Measurements from ENCODE around the gene GPR158.

The GPR158 gene

GRCh38 chr10:25565570-25565969, 390.8 kb downstream of the GPR158 start:
- DNase-seq (ENCODE audit: low spot score) = no peak

- no peak for DNase-seq (ENCODE audit: low spot score)
Measured at GRCh38 chr10:25573316-25573715, 398.5 kb downstream of the GPR158 start.

GRCh38 chr10:25575343-25575742, 400.5 kb downstream of the GPR158 start:
- no peak for DNase-seq (ENCODE audit: low spot score)

GRCh38 chr10:25578061-25578460, 403.3 kb downstream of the GPR158 start:
- no peak for DNase-seq (ENCODE audit: low spot score)

GRCh38 chr10:25582961-25583360, 408.2 kb downstream of the GPR158 start:
- DNase-seq (ENCODE audit: low spot score) = no peak

GRCh38 chr10:25600651-25601050, 425.9 kb downstream of the GPR158 start:
- DNase-seq (ENCODE audit: low spot score) = no peak

GRCh38 chr10:25604591-25604990, 429.8 kb downstream of the GPR158 start:
- no peak for DNase-seq (ENCODE audit: low spot score)

- no peak for DNase-seq (ENCODE audit: low spot score)
Measured at GRCh38 chr10:25614652-25615051, 439.9 kb downstream of the GPR158 start.

GRCh38 chr10:25615926-25616325, 441.1 kb downstream of the GPR158 start:
- no peak for DNase-seq (ENCODE audit: low spot score)

GRCh38 chr10:25616903-25617592, 442.2 kb downstream of the GPR158 start:
- DNase-seq (ENCODE audit: low spot score) = no peak

GRCh38 chr10:25627606-25628005, 452.8 kb downstream of the GPR158 start:
- no peak for DNase-seq (ENCODE audit: low spot score)

GRCh38 chr10:25629333-25629732, 454.5 kb downstream of the GPR158 start:
- DNase-seq (ENCODE audit: low spot score) = no peak

- DNase-seq (ENCODE audit: low spot score) = no peak
Measured at GRCh38 chr10:25631471-25631870, 456.7 kb downstream of the GPR158 start.

GRCh38 chr10:25632802-25633201, 458.0 kb downstream of the GPR158 start:
- DNase-seq (ENCODE audit: low spot score) = no peak

GRCh38 chr10:25633542-25633941, 458.7 kb downstream of the GPR158 start:
- no peak for DNase-seq (ENCODE audit: low spot score)

GRCh38 chr10:25639646-25640045, 464.8 kb downstream of the GPR158 start:
- DNase-seq (ENCODE audit: low spot score) = no peak

- DNase-seq (ENCODE audit: low spot score) = no peak
Measured at GRCh38 chr10:25641595-25641994, 466.8 kb downstream of the GPR158 start.

- DNase-seq (ENCODE audit: low spot score) = no peak
Measured at GRCh38 chr10:25642721-25643120, 467.9 kb downstream of the GPR158 start.

- DNase-seq (ENCODE audit: low spot score) = no peak
Measured at GRCh38 chr10:25646371-25646770, 471.6 kb downstream of the GPR158 start.

GRCh38 chr10:25651534-25651933, 476.7 kb downstream of the GPR158 start:
- no peak for DNase-seq (ENCODE audit: low spot score)
